Smooth muscle cell (in vitro differentiated cells): ENCODE results near the gene NBL1. TPM values are rescaled to one million over a fixed set of nuclear protein-coding genes. Genes with fewer than 3 reads are reported as not detected.
"Not testable (repeated sequence)": the region's sequence is repeated elsewhere in the genome, so short reads cannot be mapped to it uniquely, and the experiment has no call there.

Experiments
- DNase-seq: peaks from one replicate; lab custom pipeline; 2025; ENCODE audit not compliant: unreplicated experiment; lab: John Stamatoyannopoulos, UW
- H2AFZ ChIP-seq: fragments of 200-600 bp; sonication (generic); 2 replicates; pipeline ENCODE4 v1.6.0; 2016; ENCODE audit warnings: antibody characterized with exemption, low read depth, mild to moderate bottlenecking
- H3F3A ChIP-seq: fragments of 200-600 bp; sonication (generic); 2 replicates; pipeline ENCODE4 v1.6.0; 2017; ENCODE audit warnings: antibody characterized with exemption, low read depth
- H3K27ac ChIP-seq: fragments of 200-600 bp; sonication (generic); 2 replicates; pipeline ENCODE4 v1.5.1; 2016; ENCODE audit warnings: low read depth, mild to moderate bottlenecking
- H3K27me3 ChIP-seq: fragments of 200-600 bp; sonication (generic); 2 replicates; pipeline ENCODE4 v1.6.1; 2016; ENCODE audit warnings: low read depth, mild to moderate bottlenecking
- H3K36me3 ChIP-seq: fragments of 200-600 bp; sonication (generic); 2 replicates; pipeline ENCODE4 v1.5.1; 2016; ENCODE audit warnings: low read depth
- H3K4me1 ChIP-seq: fragments of 200-600 bp; sonication (generic); 2 replicates; pipeline ENCODE4 v1.5.1; 2016; ENCODE audit warnings: low read depth
- H3K4me2 ChIP-seq: fragments of 200-600 bp; sonication (generic); 2 replicates; pipeline ENCODE4 v1.6.0; 2016; ENCODE audit warnings: mild to moderate bottlenecking
- H3K4me3 ChIP-seq: fragments of 200-600 bp; sonication (generic); 2 replicates; pipeline ENCODE4 v1.5.1; 2016; ENCODE audit warnings: mild to moderate bottlenecking
- H3K79me2 ChIP-seq: fragments of 200-600 bp; sonication (generic); 2 replicates; pipeline ENCODE4 v1.6.0; 2016; ENCODE audit warnings: low read depth, mild to moderate bottlenecking
- H3K9ac ChIP-seq: fragments of 200-600 bp; sonication (generic); 2 replicates; pipeline ENCODE4 v1.6.0; 2016; ENCODE audit warnings: low read depth
- H3K9me3 ChIP-seq: fragments of 200-600 bp; sonication (generic); replicated peaks from 2 replicates; pipeline ENCODE4 v1.5.1; 2016; ENCODE audit warnings: low read depth
- H4K20me1 ChIP-seq: fragments of 200-600 bp; sonication (generic); 2 replicates; pipeline ENCODE4 v1.6.0; 2016; ENCODE audit warnings: low read depth
- WGBS: methylation state at CpG from one replicate; pipeline ENCODE4 v1.1.7; 2016; ENCODE audit warnings: low lambda C conversion rate; 5-methylcytosine and 5-hydroxymethylcytosine counted together
- polyA plus RNA-seq: library from polyadenylated mRNA; unstranded; fragments of >200 nt; fragmentation: Nextera tagmentation; extraction: Ambion mirVana; gene quantifications from 2 replicates; pipeline ENCODE4 v1.2.1, GENCODE V29; 2016
- total RNA-seq: library from RNA; depleted of rRNA; stranded (reverse); fragments of >200 nt; gene quantifications from 2 replicates; pipeline ENCODE4 v1.2.3, GENCODE V29; 2014
- TF ChIP-seq, protein P1 (sequence below): fragments of 200-600 bp; sonication (generic); IDR thresholded peaks from 2 replicates; pipeline ENCODE4 v1.5.1; 2017; ENCODE audit warnings: borderline replicate concordance, mild to moderate bottlenecking, antibody characterized with exemption; ENCODE audit not compliant: insufficient read depth, poor library complexity, severe bottlenecking

The NBL1 gene
- total and polyA plus RNA-seq, 2 experiments from 2014 or later, result 9.4 to 35.9 TPM

GRCh38 chr1:19625291-19625937 is 18.7 kb upstream of the NBL1 start:
- Histone ChIP-seq H3K4me1 (no peaks in the 10 kb centered on the region), H3K79me2 (peaks cover 8% of the 10 kb centered on the region), H3K9ac (no peak overlapping the region), H2AFZ (no peak overlapping the region), H3K4me3 (no peak overlapping the region), H3K27me3 (no peaks in the 10 kb centered on the region), H3K27ac (no peak overlapping the region), H3F3A (no peaks in the 10 kb centered on the region), H3K9me3 (no peaks in the 10 kb centered on the region), H3K4me2 (no peak overlapping the region), H3K36me3 (peaks cover 11% of the 10 kb centered on the region), H4K20me1 (peaks cover 50% of the 10 kb centered on the region)
- WGBS, result over 99% methylated on average over 8 of the region's 8 CpGs
- TF ChIP-seq, protein P1, sequence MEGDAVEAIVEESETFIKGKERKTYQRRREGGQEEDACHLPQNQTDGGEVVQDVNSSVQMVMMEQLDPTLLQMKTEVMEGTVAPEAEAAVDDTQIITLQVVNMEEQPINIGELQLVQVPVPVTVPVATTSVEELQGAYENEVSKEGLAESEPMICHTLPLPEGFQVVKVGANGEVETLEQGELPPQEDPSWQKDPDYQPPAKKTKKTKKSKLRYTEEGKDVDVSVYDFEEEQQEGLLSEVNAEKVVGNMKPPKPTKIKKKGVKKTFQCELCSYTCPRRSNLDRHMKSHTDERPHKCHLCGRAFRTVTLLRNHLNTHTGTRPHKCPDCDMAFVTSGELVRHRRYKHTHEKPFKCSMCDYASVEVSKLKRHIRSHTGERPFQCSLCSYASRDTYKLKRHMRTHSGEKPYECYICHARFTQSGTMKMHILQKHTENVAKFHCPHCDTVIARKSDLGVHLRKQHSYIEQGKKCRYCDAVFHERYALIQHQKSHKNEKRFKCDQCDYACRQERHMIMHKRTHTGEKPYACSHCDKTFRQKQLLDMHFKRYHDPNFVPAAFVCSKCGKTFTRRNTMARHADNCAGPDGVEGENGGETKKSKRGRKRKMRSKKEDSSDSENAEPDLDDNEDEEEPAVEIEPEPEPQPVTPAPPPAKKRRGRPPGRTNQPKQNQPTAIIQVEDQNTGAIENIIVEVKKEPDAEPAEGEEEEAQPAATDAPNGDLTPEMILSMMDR, result no peak
- DNase-seq, result no peak

DNA sequence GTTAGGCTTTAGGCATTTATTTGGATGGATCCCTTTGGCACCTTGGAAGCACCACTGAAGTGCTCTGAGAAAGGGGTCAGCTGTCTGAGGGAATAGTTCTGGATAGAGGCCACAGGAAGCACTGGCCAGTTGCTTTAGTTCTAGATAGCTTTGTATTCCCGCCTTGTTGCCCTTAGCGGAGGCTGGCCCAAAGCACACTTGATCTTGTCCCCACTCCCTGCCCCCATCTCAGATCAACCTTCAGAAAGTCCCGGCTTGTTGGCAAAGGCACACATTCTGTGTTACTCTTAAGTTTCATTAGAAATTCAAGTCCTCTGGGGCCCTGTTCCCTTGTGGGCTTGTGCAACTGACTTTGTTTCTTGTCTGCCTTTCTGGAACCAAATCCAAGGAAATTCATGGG is 15.2 kb upstream of the NBL1 start:
- WGBS, result 94% methylated on average over 3 of the region's 3 CpGs

DNA sequence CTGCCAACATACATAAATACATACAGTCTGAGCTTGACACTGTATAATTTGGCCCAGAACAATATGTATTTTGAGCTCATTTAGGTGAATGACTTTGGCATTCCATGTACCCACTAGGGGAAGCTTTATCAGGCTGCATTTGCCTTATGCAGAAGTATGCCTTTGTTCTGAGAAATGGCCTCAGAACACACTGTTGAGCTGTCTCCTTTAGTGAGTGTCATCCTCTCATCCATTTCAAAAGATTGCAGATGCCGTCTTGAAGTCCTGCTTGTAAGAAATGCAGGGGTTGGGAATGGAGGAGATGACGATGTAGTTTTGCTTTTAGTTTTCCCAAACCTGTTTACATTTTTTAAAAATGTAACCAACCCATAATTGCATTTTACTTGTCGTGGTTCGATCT is 14.8 kb upstream of the NBL1 start:
- TF ChIP-seq, protein P1, result no peak
- H4K20me1 ChIP-seq, result peaks cover 16% of the 10 kb centered on the region
- no peaks in the 10 kb centered on the region for H3K79me2 ChIP-seq
- no peaks in the 10 kb centered on the region for H3K9me3 ChIP-seq
- H3K27me3 ChIP-seq, result no peaks in the 10 kb centered on the region
- H3K4me2 ChIP-seq, result no peak overlapping the region
- 85% methylated on average over 4 of the region's 4 CpGs for WGBS
- peaks cover 11% of the 10 kb centered on the region for H3K36me3 ChIP-seq
- no peaks in the 10 kb centered on the region for H3F3A ChIP-seq
- H3K27ac ChIP-seq, result no peak overlapping the region
- no peaks in the 10 kb centered on the region for H3K4me1 ChIP-seq
- no peak overlapping the region for H3K4me3 ChIP-seq
- H3K9ac ChIP-seq, result no peak overlapping the region
- DNase-seq, result no peak
- H2AFZ ChIP-seq, result no peak overlapping the region

More for the DNA sequence above, 15.2 kb upstream of the NBL1 start:
- no peak for DNase-seq
- no peak overlapping the region for H3K9ac ChIP-seq
- H3K27ac ChIP-seq, result no peak overlapping the region
- TF ChIP-seq, protein P1, result no peak
- no peaks in the 10 kb centered on the region for H3K79me2 ChIP-seq
- H3F3A ChIP-seq, result no peaks in the 10 kb centered on the region
- no peaks in the 10 kb centered on the region for H3K27me3 ChIP-seq
- H3K36me3 ChIP-seq, result peaks cover 11% of the 10 kb centered on the region
- H4K20me1 ChIP-seq, result peaks cover 17% of the 10 kb centered on the region
- H2AFZ ChIP-seq, result no peak overlapping the region
- no peaks in the 10 kb centered on the region for H3K9me3 ChIP-seq
- H3K4me3 ChIP-seq, result no peak overlapping the region
- no peaks in the 10 kb centered on the region for H3K4me1 ChIP-seq
- no peak overlapping the region for H3K4me2 ChIP-seq

GRCh38 chr1:19630192-19630591 is 13.9 kb upstream of the NBL1 start:
- not testable (repeated sequence) for H2AFZ ChIP-seq, H3K9ac ChIP-seq, H3K4me3 ChIP-seq, H3K79me2 ChIP-seq, H3K27me3 ChIP-seq, H3K9me3 ChIP-seq, H4K20me1 ChIP-seq, H3K27ac ChIP-seq, H3K4me1 ChIP-seq, H3F3A ChIP-seq, H3K4me2 ChIP-seq, DNase-seq
- peaks cover 11% of the 10 kb centered on the region for H3K36me3 ChIP-seq
- WGBS, result 91% methylated on average over 1 of the region's 1 CpG
